ENCODE data around the gene ABL1.
"Not testable (repeated sequence)": the region's sequence is repeated elsewhere in the genome, so short reads cannot be mapped to it uniquely, and the experiment has no call there.

Gene ABL1

GRCh38 chr9:130834371-130835336 is at the start of gene ABL1:
TSS of gene ABL1 (plus strand) at chr9:130835254. CDS start at chr9:130835447, 193 bp downstream.
- in situ Hi-C loops (cut with MboI; ENCODE audit: low sequenced_read_pairs) = no loop called here

- in situ Hi-C loops (cut with MboI; ENCODE audit: low sequenced_read_pairs) = no loop called here
Observed at GRCh38 chr9:130785940-130786508, 49.0 kb upstream of the ABL1 start.

- in situ Hi-C loops (cut with MboI; ENCODE audit: low sequenced_read_pairs) = no loop called here
Observed at GRCh38 chr9:130786526-130786925, 48.5 kb upstream of the ABL1 start.

GRCh38 chr9:130789747-130790672 is 45.0 kb upstream of the ABL1 start:
- in situ Hi-C loops (cut with MboI; ENCODE audit: low sequenced_read_pairs) = no loop called here

GRCh38 chr9:130791303-130791894 is 43.7 kb upstream of the ABL1 start:
- in situ Hi-C loops (cut with MboI; ENCODE audit: low sequenced_read_pairs) = no loop called here

- in situ Hi-C loops (cut with MboI; ENCODE audit: low sequenced_read_pairs) = no loop called here
Observed at GRCh38 chr9:130793589-130793988, 41.5 kb upstream of the ABL1 start.

GRCh38 chr9:130794021-130794420 is 41.0 kb upstream of the ABL1 start:
- in situ Hi-C loops (cut with MboI; ENCODE audit: low sequenced_read_pairs) = not testable (repeated sequence)

- in situ Hi-C loops (cut with MboI; ENCODE audit: low sequenced_read_pairs) = not testable (repeated sequence)
Observed at GRCh38 chr9:130794423-130794822, 40.6 kb upstream of the ABL1 start.

- in situ Hi-C loops (cut with MboI; ENCODE audit: low sequenced_read_pairs) = no loop called here
Observed at GRCh38 chr9:130794923-130795495, 40.0 kb upstream of the ABL1 start.

- in situ Hi-C loops (cut with MboI; ENCODE audit: low sequenced_read_pairs) = not testable (repeated sequence)
Observed at GRCh38 chr9:130803116-130803515, 31.9 kb upstream of the ABL1 start.

- in situ Hi-C loops (cut with MboI; ENCODE audit: low sequenced_read_pairs) = no loop called here
Observed at GRCh38 chr9:130805510-130806326, 29.3 kb upstream of the ABL1 start.

GRCh38 chr9:130806327-130806716 is 28.7 kb upstream of the ABL1 start:
- in situ Hi-C loops (cut with MboI; ENCODE audit: low sequenced_read_pairs) = no loop called here

- in situ Hi-C loops (cut with MboI; ENCODE audit: low sequenced_read_pairs) = no loop called here
Observed at GRCh38 chr9:130810609-130811136, 24.4 kb upstream of the ABL1 start.

GRCh38 chr9:130815242-130815808 is 19.7 kb upstream of the ABL1 start:
- in situ Hi-C loops (cut with MboI; ENCODE audit: low sequenced_read_pairs) = no loop called here

GRCh38 chr9:130817914-130818313 is 17.1 kb upstream of the ABL1 start:
- in situ Hi-C loops (cut with MboI; ENCODE audit: low sequenced_read_pairs) = no loop called here

- in situ Hi-C loops (cut with MboI; ENCODE audit: low sequenced_read_pairs) = no loop called here
Observed at GRCh38 chr9:130820135-130820738, 14.8 kb upstream of the ABL1 start.

GRCh38 chr9:130823435-130823834 is 11.6 kb upstream of the ABL1 start:
- in situ Hi-C loops (cut with MboI; ENCODE audit: low sequenced_read_pairs) = no loop called here

GRCh38 chr9:130824079-130824478 is 11.0 kb upstream of the ABL1 start:
- in situ Hi-C loops (cut with MboI; ENCODE audit: low sequenced_read_pairs) = no loop called here

Data from hTERT RPE-1 (cell line).